ENCODE data around the gene METAP1. TPM values are rescaled to one million over a fixed set of nuclear protein-coding genes. Genes with fewer than 3 reads are reported as not detected.
"Not testable (repeated sequence)": the region's sequence is repeated elsewhere in the genome, so short reads cannot be mapped to it uniquely, and the experiment has no call there.

METAP1 gene
- total RNA-seq, 1 donor from 2014 or later = 53.2 TPM

GRCh38 chr4:99100876-99101275, 105.4 kb downstream of the METAP1 start:
- H3K36me3 ChIP-seq = no peaks in the 10 kb centered on the region
- no peaks in the 10 kb centered on the region for H3K9me3 ChIP-seq
- TF ChIP-seq CTCF (IDR thresholded peaks at IDR 0.05) = no peak
- no peak overlapping the region for H3K4me3 ChIP-seq
- intact Hi-C loops (cut with DNase I) = no loop called here
- DNase-seq (ENCODE audit: low spot score in 2 of 2) = no peak
- no peak overlapping the region for H3K27ac ChIP-seq
- H3K27me3 ChIP-seq = no peaks in the 10 kb centered on the region
- no peaks in the 10 kb centered on the region for H3K4me1 ChIP-seq

- Histone ChIP-seq H3K4me1 (no peaks in the 10 kb centered on the region), H3K27me3 (no peaks in the 10 kb centered on the region), H3K9me3 (no peaks in the 10 kb centered on the region), H3K27ac (no peak overlapping the region), H3K4me3 (no peak overlapping the region), H3K36me3 (no peaks in the 10 kb centered on the region)
- no peak for TF ChIP-seq CTCF (IDR thresholded peaks at IDR 0.05)
- DNase-seq (ENCODE audit: low spot score in 2 of 2) = no peak
- intact Hi-C loops (cut with DNase I) = no loop called here
Measured at GRCh38 chr4:99102634-99103033, 107.1 kb downstream of the METAP1 start.

- no peak for TF ChIP-seq CTCF (IDR thresholded peaks at IDR 0.05)
- Histone ChIP-seq H3K36me3 (no peaks in the 10 kb centered on the region), H3K27me3 (no peaks in the 10 kb centered on the region), H3K27ac (no peak overlapping the region), H3K4me3 (no peak overlapping the region), H3K4me1 (no peaks in the 10 kb centered on the region), H3K9me3 (no peaks in the 10 kb centered on the region)
- no peak for DNase-seq (ENCODE audit: low spot score in 2 of 2)
- intact Hi-C loops (cut with DNase I) = no loop called here
Measured at GRCh38 chr4:99103166-99103565, 107.6 kb downstream of the METAP1 start.

GRCh38 chr4:99104153-99104552, 108.6 kb downstream of the METAP1 start:
- no peaks in the 10 kb centered on the region for H3K27me3 ChIP-seq
- no peaks in the 10 kb centered on the region for H3K9me3 ChIP-seq
- intact Hi-C loops (cut with DNase I) = no loop called here

GRCh38 chr4:99109286-99109685, 113.8 kb downstream of the METAP1 start:
- intact Hi-C loops (cut with DNase I) = not testable (repeated sequence)

More at GRCh38 chr4:99104153-99104552, 108.6 kb downstream of the METAP1 start:
- no peaks in the 10 kb centered on the region for H3K4me1 ChIP-seq
- H3K36me3 ChIP-seq = no peaks in the 10 kb centered on the region
- no peak overlapping the region for H3K27ac ChIP-seq
- no peak overlapping the region for H3K4me3 ChIP-seq
- TF ChIP-seq CTCF (IDR thresholded peaks at IDR 0.05) = no peak
- DNase-seq (ENCODE audit: low spot score in 2 of 2) = no peak

More at GRCh38 chr4:99109286-99109685, 113.8 kb downstream of the METAP1 start:
- H3K27ac ChIP-seq; H3K27me3 ChIP-seq; DNase-seq (ENCODE audit: low spot score in 2 of 2); H3K4me3 ChIP-seq; H3K4me1 ChIP-seq; H3K9me3 ChIP-seq; H3K36me3 ChIP-seq: not testable (repeated sequence)

Other genes with a start within 250 kb of the METAP1 start
- 6.0 TPM for gene EIF4E, start 66.6 kb upstream of the METAP1 start, total RNA-seq
- 93.4 TPM for gene ADH5, start 93.1 kb downstream of the METAP1 start, total RNA-seq
- 0.96 TPM for gene ADH4, start 148.6 kb downstream of the METAP1 start, total RNA-seq
- not detected for gene ADH6, start 223.5 kb downstream of the METAP1 start, total RNA-seq

Measured in ascending aorta (tissue), 2 donors.